K562 (cell line): Measurements from ENCODE around the gene MMP17. TPM values are rescaled to one million over a fixed set of nuclear protein-coding genes. Genes with fewer than 3 reads are reported as not detected.

Experiments
- CHD2 ChIP-seq: IDR thresholded peaks from 2 replicates; pipeline ENCODE4 v1.6.1; 2011; ENCODE audit warnings: low read depth, low read length
- CREB1 ChIP-seq, 2 experiments: sonication (generic) in 1 of 2; formaldehyde crosslinking in 1 of 2; IDR thresholded peaks; 2 replicates each; pipeline versions ENCODE4 v1.6.1 to v1.8.0; 2012 to 2022; ENCODE audit warnings: inconsistent platforms in 1 of 2, mild to moderate bottlenecking in 1 of 2, missing genetic modification reagents in 1 of 2, moderate library complexity in 1 of 2
- DIDO1 ChIP-seq: fragments of 450-650 bp; IDR thresholded peaks from 2 replicates; pipeline ENCODE4 v1.6.1; 2016; ENCODE audit warnings: low read depth, missing biosample characterization, missing genetic modification characterization
- EP400 ChIP-seq: fragments of 450-650 bp; IDR thresholded peaks from 2 replicates; pipeline ENCODE4 v1.6.1; 2017; ENCODE audit warnings: antibody characterized with exemption, mild to moderate bottlenecking, moderate library complexity
- FOXP1 ChIP-seq: sonication (generic); formaldehyde crosslinking; IDR thresholded peaks from 2 replicates; pipeline ENCODE4 v1.8.0; 2022; ENCODE audit warnings: mild to moderate bottlenecking, missing genetic modification reagents
- GABPB1 ChIP-seq: sonication (generic); formaldehyde crosslinking; IDR thresholded peaks from 2 replicates; pipeline ENCODE4 v1.8.0; 2022; ENCODE audit warnings: mild to moderate bottlenecking, missing genetic modification reagents
- HBP1 ChIP-seq: fragments of 450-650 bp; formaldehyde crosslinking; IDR thresholded peaks from 2 replicates; pipeline ENCODE4 v1.4.0; 2022; ENCODE audit warnings: missing genetic modification characterization
- KDM2B ChIP-seq: fragments of 250-450 bp; sonication (Bioruptor Pico); IDR thresholded peaks from 2 replicates; pipeline ENCODE4 v1.8.0; 2021; ENCODE audit warnings: mild to moderate bottlenecking, moderate library complexity
- KLF16 ChIP-seq: IDR thresholded peaks from 2 replicates; pipeline ENCODE4 v1.6.1; 2016; ENCODE audit warnings: antibody characterized with exemption
- MCM7 ChIP-seq, 2 experiments: fragments of 450-650 bp; IDR thresholded peaks; 2 replicates each; pipeline ENCODE4 v1.6.1; 2016 to 2018
- NFATC3 ChIP-seq: fragments of 450-650 bp; IDR thresholded peaks from 2 replicates; pipeline ENCODE4 v1.6.1; 2017; ENCODE audit warnings: mild to moderate bottlenecking
- SAP30 ChIP-seq: fragments of 200-600 bp; sonication (generic); IDR thresholded peaks from 2 replicates; pipeline ENCODE4 v1.6.1; 2012; ENCODE audit warnings: borderline replicate concordance, low read depth, mild to moderate bottlenecking, moderate library complexity, low read length, control low read depth, inconsistent platforms; ENCODE audit not compliant: insufficient read depth, poor library complexity, severe bottlenecking
- SIX5 ChIP-seq, 2 experiments: IDR thresholded peaks; 2 replicates each; pipeline ENCODE4 v1.6.1; 2011; ENCODE audit warnings: low read length in 2 of 2, borderline replicate concordance in 1 of 2, low read depth in 1 of 2, mild to moderate bottlenecking in 1 of 2, moderate library complexity in 1 of 2; ENCODE audit not compliant: insufficient read depth in 1 of 2
- USF1 ChIP-seq: sonication (generic); formaldehyde crosslinking; IDR thresholded peaks from 2 replicates; pipeline ENCODE4 v1.9.0; 2022; ENCODE audit warnings: mild to moderate bottlenecking, missing genetic modification reagents
- ZNF224 ChIP-seq: sonication (generic); formaldehyde crosslinking; IDR thresholded peaks from 2 replicates; pipeline ENCODE4 v1.8.0; 2022; ENCODE audit warnings: mild to moderate bottlenecking, missing genetic modification reagents
- ZNF24 ChIP-seq: fragments of 450-650 bp; IDR thresholded peaks from 2 replicates; pipeline ENCODE4 v1.6.1; 2016
- ZNF583 ChIP-seq: fragments of 250-450 bp; sonication (Bioruptor Pico); IDR thresholded peaks from 2 replicates; pipeline ENCODE4 v1.4.0; 2020
- polyA plus RNA-seq, 8 experiments: library from polyadenylated mRNA; depleted of rRNA in 4 of 8; stranded (reverse) in 5 of 8; unstranded in 3 of 8; fragments of >200 nt; fragmentation: Nextera tagmentation in 2 of 8; fragmentation: Illumina TruSeq in 1 of 8; extraction: Ambion mirVana in 2 of 8; extraction: Trizol in 1 of 8; gene quantifications; 2 replicates each; pipeline versions ENCODE4 v1.2.1 to v1.2.3, GENCODE V29; 2011 to 2014; ENCODE audit warnings: inconsistent platforms in 1 of 8, missing spikeins in 1 of 8
- total RNA-seq, 7 experiments: library from RNA; depleted of rRNA in 6 of 7; stranded (reverse); fragments of >200 nt in 6 of 7; fragmentation: Illumina TruSeq in 2 of 7; extraction: Trizol in 2 of 7; gene quantifications; 2 replicates each; pipeline versions ENCODE4 v1.2.1 to v1.2.3, GENCODE V29; 2011 to 2021; ENCODE audit warnings: low replicate concordance in 1 of 7
- TF ChIP-seq, protein P1 (sequence below): sonication (generic); formaldehyde crosslinking; IDR thresholded peaks from 2 replicates; pipeline ENCODE4 v1.8.1; 2023; ENCODE audit warnings: missing genetic modification reagents, mild to moderate bottlenecking, borderline replicate concordance
- TF ChIP-seq, protein P2 (sequence below): fragments of 250-450 bp; sonication (Bioruptor Pico); IDR thresholded peaks from 2 replicates; pipeline ENCODE4 v1.5.0; 2022; ENCODE audit warnings: mild to moderate bottlenecking

The MMP17 gene
- total and polyA plus RNA-seq, 9 of the 15 experiments (the other 6 are each of a cell fraction or from before 2014, with no cell fraction given) = 1.1 to 21.2 (median 17.1) TPM; not detected in 2

GRCh38 chr12:131860472-131861260, 32.5 kb downstream of the MMP17 start (continued):
- 0 out of 2 replicates have a peak, but pooled peaks have one; percentile 39 for TF ChIP-seq USF1 (CRISPR knock-in tag)
- 0 out of 2 replicates have a peak, but pooled peaks have one; percentile 54 for TF ChIP-seq FOXP1 (CRISPR knock-in tag)
- no peak for TF ChIP-seq ZNF24
- TF ChIP-seq MCM7 (IDR thresholded peaks at IDR 0.05) = no peak
- TF ChIP-seq DIDO1 (tag) = no peak; the same call in 1 of the 2 replicates
- no peak; the same call in 1 of the 2 replicates for TF ChIP-seq ZNF583 (CRISPR knock-in tag)
- TF ChIP-seq, protein P1, sequence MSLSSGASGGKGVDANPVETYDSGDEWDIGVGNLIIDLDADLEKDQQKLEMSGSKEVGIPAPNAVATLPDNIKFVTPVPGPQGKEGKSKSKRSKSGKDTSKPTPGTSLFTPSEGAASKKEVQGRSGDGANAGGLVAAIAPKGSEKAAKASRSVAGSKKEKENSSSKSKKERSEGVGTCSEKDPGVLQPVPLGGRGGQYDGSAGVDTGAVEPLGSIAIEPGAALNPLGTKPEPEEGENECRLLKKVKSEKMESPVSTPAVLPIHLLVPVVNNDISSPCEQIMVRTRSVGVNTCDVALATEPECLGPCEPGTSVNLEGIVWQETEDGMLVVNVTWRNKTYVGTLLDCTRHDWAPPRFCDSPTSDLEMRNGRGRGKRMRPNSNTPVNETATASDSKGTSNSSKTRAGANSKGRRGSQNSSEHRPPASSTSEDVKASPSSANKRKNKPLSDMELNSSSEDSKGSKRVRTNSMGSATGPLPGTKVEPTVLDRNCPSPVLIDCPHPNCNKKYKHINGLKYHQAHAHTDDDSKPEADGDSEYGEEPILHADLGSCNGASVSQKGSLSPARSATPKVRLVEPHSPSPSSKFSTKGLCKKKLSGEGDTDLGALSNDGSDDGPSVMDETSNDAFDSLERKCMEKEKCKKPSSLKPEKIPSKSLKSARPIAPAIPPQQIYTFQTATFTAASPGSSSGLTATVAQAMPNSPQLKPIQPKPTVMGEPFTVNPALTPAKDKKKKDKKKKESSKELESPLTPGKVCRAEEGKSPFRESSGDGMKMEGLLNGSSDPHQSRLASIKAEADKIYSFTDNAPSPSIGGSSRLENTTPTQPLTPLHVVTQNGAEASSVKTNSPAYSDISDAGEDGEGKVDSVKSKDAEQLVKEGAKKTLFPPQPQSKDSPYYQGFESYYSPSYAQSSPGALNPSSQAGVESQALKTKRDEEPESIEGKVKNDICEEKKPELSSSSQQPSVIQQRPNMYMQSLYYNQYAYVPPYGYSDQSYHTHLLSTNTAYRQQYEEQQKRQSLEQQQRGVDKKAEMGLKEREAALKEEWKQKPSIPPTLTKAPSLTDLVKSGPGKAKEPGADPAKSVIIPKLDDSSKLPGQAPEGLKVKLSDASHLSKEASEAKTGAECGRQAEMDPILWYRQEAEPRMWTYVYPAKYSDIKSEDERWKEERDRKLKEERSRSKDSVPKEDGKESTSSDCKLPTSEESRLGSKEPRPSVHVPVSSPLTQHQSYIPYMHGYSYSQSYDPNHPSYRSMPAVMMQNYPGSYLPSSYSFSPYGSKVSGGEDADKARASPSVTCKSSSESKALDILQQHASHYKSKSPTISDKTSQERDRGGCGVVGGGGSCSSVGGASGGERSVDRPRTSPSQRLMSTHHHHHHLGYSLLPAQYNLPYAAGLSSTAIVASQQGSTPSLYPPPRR (CRISPR knock-in tag) = 0 out of 2 replicates have a peak, but pooled peaks have one; percentile 77
- peak; percentile 72; the same call in 1 of the 2 replicates for TF ChIP-seq NFATC3
- no peak for TF ChIP-seq SAP30
- peak; percentile 100 for TF ChIP-seq EP400
- TF ChIP-seq KLF16 = no peak
- TF ChIP-seq, protein P2, sequence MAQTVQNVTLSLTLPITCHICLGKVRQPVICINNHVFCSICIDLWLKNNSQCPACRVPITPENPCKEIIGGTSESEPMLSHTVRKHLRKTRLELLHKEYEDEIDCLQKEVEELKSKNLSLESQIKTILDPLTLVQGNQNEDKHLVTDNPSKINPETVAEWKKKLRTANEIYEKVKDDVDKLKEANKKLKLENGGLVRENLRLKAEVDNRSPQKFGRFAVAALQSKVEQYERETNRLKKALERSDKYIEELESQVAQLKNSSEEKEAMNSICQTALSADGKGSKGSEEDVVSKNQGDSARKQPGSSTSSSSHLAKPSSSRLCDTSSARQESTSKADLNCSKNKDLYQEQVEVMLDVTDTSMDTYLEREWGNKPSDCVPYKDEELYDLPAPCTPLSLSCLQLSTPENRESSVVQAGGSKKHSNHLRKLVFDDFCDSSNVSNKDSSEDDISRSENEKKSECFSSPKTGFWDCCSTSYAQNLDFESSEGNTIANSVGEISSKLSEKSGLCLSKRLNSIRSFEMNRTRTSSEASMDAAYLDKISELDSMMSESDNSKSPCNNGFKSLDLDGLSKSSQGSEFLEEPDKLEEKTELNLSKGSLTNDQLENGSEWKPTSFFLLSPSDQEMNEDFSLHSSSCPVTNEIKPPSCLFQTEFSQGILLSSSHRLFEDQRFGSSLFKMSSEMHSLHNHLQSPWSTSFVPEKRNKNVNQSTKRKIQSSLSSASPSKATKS = no peak
- TF ChIP-seq ZNF224 (CRISPR knock-in tag) = no peak
- no peak for TF ChIP-seq CREB1 (IDR thresholded peaks at IDR 0.05)
- TF ChIP-seq CREB1 (CRISPR knock-in tag; IDR thresholded peaks at IDR 0.05) = no peak
- no peak for TF ChIP-seq HBP1
- no peak for TF ChIP-seq SIX5 (IDR thresholded peaks at IDR 0.05; ENCODE audit: borderline replicate concordance in 1 of 2, insufficient read depth in 1 of 2, low read depth in 1 of 2, low read length in 2 of 2)
- no peak for TF ChIP-seq CHD2
- TF ChIP-seq KDM2B (CRISPR knock-in tag) = no peak
- TF ChIP-seq GABPB1 (CRISPR knock-in tag) = 0 out of 2 replicates have a peak, but pooled peaks have one; percentile 32
